ENCODE data around the gene PWP1. TPM values are rescaled to one million over a fixed set of nuclear protein-coding genes. Genes with fewer than 3 reads are reported as not detected.
A peak's percentile ranks its signal among the peaks of the same experiment; 100 is the strongest.

Gene PWP1
- total RNA-seq (ENCODE audit: insufficient read depth, low replicate concordance): 59.2 TPM

DNA sequence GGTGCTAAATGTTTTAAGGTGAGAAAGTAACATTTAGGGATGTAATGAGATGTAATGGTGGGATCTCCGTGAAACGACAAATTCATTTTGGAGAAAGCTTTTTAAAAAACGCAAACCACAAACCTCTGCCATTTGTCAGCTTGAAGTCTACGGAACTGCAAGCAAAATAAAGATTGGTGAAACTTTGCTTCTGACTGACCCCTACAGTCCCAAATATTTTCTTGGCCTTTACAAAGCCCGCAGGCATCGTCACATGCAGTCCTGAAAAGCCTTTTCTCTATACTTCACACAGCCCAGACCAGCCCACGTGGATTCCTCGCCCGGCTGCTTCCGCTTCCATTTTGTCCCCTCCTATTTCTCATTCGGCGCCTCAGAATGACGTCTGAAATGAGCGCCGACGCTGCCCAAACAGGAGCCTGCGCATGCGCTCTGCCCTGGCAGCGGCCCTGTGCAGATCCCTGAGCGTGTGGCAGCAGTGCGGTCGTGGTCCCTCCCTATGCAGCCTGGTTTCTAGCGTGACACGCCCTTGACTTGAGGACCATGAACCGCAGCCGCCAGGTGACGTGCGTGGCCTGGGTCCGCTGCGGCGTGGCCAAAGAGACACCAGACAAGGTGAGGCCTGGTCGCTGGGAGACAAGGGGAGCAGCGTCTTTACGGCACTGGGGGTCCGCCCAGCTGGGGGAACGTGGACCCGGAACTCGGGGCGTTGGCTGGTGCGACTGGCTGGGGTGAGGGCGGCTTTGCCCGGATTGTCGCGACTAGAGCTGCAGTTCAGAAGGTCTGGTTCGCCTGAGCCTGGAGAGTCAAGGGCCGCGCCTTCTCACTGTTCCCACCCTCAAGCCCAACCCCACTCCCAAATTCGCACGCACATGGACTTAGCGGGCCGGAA lies at the start of gene PWP1:
PWP1 (plus strand) TSS at position 440 of the 889 bp plus-strand sequence; CDS start at position 541, 101 bp downstream.
- peak; percentile 98 for DNase-seq (ENCODE audit: low spot score)

DNA sequence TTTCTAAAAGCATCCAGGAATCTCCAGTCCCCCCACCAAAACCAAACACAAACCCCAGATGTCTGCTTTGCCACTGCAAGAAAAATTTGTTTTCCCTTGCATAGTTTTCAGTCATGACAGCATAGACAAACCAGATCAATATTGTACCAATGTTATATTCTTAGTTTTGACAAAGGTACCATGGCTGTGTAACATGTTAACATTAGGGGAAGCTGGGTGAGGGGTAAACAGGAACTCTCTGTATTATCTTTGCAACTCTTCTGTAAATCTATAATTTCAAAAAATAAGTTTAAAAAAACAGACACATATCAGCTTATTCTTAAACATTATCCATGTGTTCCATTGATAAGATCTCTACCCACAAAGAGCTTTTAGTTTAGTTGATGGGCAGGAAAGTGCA lies 44.4 kb upstream of the PWP1 start:
- DNase-seq (ENCODE audit: low spot score): no peak

DNA sequence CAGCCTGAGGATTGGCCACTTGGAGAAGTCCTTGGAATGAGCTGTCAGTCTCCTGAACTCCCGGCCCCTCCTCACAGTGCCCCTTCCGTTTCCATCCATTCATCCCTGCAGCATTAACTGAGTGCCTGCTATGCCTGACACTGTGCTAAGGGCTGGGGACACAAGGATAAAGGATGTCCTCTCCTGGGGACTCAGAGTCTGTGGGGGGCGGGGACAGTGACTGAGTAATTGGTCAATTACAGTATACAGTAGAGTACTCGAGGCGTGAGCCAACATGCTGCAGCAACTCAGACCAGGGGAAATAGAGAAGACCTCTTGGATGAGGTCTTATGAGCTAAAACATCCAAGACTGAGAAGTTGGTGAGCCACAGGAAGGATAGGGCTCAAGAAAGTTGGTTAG lies 43.4 kb upstream of the PWP1 start:
- DNase-seq (ENCODE audit: low spot score): no peak

DNA sequence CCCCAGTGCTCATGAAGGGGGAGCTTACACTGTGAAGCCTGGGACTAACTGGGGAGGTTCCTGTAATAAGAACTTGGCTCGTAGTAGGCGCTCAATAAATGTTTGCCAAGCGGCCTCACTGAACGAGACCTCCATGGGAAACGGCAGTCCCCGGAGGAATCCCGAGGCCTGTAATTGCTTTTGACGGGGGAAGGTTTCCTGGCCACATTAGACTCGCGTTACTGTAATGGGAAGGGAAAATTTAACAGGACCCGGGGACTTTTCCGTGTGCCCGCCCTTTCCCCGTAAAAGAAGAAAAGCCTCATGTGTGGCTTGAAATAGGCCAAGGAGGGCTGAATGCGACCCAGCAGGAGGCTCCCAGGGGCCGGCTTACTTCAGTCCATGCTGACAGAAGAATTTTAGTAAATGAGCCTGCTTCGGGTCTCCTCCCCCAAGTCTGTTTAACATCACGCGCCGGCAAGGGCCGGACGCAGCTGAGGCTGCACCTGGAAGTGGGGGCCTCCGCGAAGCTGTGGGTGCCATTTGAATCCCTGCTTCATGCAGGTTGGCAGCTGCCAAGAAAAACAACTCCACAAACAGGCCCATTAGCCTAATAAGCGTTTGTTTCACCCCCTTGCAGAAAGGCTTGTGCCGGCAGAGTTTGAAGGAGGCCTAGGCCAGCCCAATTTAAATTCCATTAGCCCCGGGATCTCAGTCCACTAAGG lies 39.8 kb upstream of the PWP1 start:
- DNase-seq (ENCODE audit: low spot score): peak; percentile 54

DNA sequence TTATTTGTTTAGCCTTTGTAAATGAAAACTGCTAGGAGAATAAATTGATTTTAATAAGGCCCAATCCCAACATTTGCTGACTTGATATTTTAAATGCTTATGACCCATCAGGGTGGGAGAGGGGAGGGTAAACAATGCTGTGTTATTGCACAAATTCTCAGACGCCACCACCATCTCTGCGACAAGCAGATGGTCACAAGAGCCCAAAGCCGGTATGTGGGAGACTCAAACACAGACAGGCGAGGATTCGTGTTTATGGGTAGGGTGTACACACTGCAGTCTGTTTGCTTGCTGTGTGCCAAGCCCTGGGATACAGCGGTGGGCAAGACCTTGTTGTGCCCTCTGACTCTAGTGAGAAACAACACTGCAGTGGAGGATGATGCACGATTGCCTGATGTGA lies 39.2 kb upstream of the PWP1 start:
- no peak for DNase-seq (ENCODE audit: low spot score)

DNA sequence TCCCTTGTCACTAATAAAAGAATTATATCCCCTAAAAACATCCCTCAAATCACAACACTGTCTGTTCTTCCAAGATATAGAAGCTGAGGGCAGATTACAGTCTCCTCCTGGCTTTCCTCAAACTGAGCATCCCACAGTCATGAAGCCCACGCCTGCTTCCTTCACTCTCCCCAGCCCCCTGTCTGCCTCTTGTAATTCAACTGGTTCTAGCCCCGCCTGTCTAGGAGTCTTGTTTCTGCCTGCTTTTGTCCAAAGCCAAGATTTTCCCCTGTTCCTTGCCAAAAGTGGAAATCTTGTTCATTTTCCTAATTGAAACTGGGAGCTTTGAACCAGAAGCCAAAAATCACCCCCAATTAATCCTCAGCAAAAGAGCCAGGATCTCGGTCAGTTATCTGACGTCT lies 35.9 kb upstream of the PWP1 start:
- DNase-seq (ENCODE audit: low spot score): peak; percentile 96

DNA sequence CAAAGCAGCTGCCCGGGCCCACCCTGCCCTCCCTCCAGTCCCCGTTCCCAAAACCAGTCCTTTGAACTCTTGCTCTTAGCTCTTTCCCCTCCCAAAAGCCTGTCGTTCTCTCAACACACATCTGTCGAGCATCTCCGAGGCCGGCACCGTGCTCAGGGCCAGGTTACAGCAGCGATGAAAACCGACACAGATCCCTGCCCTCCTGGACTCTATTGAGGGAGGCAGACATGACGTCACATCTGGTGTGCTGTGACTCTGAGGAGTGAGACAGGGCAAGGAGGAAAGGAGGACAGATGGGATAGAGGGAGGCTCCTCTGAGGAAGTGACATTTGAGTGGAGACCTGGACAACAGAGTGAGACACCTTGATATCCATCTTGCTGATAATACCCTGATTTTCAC lies 34.6 kb upstream of the PWP1 start:
- DNase-seq (ENCODE audit: low spot score): no peak

DNA sequence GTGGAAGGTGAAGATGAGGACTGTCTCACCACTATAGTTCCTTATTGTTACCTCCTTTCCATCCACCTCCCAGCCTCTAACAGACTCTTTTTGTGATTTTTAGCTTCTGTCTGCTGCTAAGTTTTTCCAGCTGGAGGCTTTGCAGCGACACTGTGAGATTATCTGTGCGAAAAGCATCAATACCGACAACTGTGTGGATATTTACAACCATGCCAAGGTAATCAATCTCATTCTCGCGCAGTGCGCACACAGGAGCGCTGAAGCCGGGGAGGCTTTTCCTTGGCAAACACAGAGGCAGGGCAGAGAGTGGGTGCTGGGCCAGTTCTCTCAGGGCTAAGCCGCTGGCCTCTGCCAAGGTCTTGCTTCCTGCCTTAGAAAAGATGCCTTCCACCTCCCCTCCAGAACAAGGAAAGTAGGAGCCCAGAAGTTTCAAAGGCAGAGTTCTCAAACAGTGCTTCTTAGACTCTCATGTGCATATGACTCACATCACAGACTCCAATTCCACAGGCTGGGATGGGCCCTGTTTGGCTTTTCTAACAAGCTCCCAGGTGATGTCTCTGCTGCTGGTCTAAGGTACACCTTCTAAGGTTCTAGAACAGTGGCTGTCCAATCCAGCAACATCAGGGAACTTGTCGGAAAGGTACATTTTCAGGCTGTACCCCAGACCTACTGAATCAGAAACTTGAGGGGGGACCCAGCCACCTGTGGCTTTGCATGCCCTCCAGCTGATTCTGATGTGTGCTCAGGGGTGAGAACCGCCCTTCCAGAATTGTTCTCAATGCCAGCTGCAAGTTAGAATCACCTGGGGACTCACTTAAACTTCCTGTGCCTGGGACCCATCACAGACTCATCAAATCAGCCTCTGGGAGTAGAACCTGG lies 33.8 kb upstream of the PWP1 start:
- DNase-seq (ENCODE audit: low spot score): peak; percentile 26

DNA sequence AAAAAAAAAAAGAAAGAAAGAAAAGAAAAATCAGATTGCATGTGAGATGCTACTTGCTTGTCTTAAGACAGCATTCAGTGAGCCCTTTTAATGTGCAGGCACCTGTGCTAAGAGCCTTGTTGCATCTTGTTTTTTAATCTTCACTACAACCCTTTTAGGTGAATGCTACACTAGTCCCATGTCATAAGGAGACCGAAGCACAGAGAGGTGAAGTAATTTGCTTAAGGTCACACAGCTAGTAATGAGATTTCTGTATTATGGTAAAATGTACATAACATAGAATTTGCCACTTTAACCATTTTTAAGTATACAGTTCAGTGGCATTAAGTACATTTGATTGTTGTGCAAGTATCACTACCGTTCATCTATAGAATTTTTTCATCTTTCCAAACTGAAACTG lies 32.1 kb upstream of the PWP1 start:
- no peak for DNase-seq (ENCODE audit: low spot score)

DNA sequence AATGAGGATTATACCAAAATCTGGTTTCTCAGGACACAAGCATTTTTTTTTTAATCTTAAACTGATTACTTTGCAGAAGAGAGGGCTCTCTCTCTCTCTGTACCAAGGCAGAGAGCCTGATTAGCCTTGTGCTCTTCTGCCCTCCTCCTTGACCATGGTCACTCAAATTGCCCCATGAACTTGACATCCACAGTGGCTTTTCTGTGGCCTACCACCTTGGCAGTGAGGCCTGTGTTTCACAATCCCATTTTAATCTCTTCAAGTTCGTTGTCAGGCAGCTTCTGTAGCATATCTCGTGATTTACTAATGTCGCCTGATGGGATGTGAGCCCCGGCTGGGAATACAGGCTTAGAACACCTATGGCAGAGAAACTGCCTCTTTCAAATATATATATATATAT lies 30.7 kb upstream of the PWP1 start:
- no peak for DNase-seq (ENCODE audit: low spot score)

DNA sequence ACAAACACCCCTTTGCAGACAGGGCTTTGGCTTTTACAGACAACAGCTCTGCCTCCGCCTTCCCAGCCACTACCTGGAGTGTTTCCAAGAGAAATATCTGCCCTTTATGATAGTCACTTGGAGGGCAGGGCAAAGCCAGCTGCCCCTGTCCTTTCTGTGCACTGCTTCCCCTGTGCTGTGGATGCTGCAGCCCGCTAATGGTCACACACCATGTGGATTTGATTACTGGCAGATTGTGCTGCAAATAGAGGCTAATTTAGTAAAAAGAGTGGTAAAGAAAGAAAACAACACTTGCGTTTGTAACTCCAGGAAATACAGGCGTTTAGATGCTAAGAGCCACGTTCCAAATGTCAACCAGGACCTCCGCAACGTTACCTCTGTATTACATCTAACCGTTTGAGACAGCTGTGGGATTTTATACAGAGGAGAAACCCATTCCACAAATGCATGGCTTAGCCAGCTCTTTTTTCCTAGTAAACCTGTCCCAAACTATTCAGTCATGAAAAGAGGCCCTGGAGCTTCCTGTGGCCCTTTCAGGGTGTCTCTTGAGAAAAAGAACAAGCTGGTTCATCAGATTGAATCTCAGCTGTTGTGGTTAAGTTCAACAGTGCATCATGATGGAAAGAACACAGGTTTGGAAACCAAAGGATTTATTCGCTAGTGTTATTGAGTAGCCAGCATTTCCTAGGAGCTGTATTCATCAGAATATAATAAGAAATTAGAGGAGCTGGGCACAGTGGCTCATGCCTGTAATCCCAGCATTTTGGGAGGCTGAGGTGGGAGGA lies 30.1 kb upstream of the PWP1 start:
- no peak for DNase-seq (ENCODE audit: low spot score)

DNA sequence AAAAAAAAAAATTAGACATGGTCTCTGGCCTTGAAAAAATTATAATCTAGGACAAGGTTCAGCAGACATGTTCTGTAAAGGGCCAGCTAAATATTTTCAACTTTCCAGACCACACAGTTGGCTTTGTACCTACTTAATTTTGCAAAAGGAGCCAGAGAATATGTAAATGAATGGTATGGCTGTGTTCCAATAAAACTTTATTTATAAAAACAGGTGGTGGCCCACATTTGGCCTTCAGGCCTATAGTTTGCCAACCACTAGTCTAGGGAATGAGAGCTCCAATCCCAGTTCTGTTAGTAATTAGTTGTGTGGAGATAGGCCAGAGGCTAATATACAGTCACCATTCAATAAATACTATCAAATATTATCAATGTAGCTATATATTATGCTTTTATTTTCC lies 29.3 kb upstream of the PWP1 start:
- no peak for DNase-seq (ENCODE audit: low spot score)

DNA sequence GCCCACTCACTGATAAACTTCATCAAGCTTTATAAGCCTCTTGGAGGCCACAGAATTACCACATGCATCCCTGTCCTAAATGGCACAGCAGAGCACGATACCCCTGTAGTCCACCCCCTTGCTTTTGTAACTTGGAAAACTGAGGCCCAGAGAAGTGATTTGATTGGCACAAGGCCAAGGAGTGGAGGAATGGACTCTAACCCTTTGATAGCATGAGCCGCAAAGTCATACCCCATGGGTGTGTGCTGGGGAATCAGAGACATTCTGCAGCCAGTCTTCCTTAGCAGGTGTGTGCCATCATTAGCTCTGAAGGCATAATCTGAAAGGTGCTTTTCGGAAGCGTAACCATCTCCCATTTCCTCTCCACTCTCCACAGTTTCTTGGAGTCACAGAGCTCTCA lies 28.5 kb upstream of the PWP1 start:
- no peak for DNase-seq (ENCODE audit: low spot score)

DNA sequence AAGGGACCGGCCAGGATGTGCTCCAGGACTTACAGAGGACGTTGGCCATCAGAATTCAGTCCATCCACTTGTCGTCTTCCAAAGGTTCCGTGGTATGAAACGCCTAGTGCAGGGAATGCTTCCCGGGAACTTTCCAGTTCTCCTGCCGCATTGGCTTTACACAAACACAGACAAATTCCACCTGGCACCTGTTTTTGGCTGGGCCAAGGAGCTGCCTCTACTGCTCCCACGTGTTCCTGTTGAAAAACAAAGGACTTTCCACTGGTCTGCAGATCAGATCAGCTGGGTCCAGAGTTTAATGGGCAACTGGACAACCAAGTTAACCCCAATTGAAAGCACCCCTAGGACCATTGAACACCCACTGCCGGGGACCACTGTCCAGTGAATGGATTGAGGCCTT lies 28.0 kb upstream of the PWP1 start:
- DNase-seq (ENCODE audit: low spot score): no peak

DNA sequence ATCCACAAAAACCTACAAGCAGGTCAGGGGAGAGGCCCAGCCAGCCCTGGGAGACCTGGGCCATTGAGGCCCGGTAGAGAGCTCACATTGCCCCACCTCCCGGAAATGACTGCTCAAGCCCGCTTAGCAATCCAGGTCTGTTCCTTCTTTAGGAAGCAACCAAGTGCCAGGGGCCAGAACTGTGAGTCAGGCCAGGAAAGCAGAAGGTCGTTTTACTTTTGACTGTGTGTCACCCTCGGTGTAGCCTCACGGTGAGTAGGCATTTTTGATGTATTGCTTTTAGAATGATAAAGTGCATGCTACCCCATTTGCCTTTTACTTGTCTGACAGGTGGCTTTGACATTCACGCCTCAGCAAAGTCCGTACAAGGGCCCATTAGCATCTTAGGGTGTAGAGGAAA lies 25.4 kb upstream of the PWP1 start:
- DNase-seq (ENCODE audit: low spot score): no peak

DNA sequence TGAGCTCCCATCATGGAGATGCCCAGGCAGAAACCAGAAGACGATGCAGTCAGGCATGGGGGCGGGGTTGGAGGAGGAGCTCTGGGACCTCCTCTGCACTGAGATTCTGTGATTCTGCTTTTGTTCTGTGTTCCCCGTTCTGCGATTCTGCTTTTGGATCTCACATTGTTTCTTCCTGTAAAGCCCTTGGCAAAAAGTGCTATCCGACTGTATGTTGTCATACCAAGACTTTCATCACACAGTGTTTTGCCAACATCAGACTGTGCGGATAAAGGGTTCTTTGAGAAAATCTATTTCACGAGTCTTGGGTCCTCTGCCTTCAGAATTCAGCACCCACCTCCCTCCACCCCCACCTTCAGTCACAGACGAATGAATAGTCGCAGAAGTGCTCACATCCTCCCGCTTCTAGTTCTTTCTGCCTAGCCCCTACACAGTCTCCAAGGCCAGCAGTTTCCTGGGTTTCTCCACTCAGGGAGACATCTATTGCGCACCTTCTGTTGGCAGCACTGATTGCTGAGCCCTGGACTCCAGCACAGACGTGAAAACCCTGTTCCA lies 24.7 kb upstream of the PWP1 start:
- DNase-seq (ENCODE audit: low spot score): no peak

DNA sequence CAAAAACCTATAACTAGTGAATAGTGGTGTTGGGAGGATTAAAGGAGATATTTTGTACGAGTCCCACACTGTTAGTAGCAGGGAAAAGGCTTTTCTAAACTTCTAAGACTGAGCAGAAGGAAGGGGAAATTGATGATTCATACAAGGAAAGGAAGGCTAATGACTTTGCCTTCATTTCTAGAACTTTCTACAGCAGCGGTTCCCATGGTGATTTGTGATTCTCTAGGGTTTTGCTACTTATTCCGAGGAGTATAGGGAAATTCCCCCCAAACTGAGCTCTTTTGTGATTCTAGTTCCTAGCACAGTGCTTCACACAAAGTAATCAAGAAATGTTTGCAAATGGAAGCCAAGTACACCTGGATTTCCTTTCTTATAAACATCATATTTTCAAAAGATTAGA lies 23.8 kb upstream of the PWP1 start:
- no peak for DNase-seq (ENCODE audit: low spot score)

DNA sequence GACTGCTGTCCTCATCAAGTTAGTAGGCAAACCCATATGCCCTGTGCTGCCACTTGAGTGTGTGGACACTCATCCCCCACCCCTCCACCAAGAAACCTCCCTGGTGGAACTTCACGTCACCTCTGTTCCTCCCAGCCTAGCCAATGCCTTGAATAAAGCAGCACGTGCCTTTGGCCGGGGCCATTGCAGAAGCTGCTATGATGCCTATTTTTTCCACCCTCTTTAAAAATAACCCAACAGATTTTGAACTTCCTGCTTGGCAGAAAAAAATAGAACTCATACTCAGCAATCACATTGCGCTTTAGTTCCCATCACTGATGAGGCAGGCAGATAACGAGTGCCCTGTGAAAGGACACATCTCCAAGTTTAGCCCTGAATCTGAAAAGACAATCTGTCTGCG lies 23.1 kb upstream of the PWP1 start:
- no peak for DNase-seq (ENCODE audit: low spot score)

DNA sequence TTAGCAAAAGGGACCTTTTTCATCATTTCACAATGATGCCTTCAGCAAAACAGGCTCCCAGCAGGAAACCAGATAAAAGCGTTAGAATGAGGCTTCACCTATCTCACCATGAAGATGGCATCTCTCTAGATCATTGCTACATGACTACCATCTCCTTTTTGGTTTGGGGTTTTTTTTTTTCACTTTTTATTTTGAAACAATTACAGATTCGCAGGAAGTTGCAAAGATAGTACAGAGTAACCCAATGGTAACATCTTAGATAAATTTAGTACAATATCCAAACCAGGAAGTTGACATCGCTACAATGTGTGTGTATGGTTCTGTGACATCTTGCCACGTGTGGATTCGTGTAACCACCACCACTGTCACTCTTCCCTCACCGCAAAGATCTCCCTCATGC lies 22.3 kb upstream of the PWP1 start:
- DNase-seq (ENCODE audit: low spot score): no peak

DNA sequence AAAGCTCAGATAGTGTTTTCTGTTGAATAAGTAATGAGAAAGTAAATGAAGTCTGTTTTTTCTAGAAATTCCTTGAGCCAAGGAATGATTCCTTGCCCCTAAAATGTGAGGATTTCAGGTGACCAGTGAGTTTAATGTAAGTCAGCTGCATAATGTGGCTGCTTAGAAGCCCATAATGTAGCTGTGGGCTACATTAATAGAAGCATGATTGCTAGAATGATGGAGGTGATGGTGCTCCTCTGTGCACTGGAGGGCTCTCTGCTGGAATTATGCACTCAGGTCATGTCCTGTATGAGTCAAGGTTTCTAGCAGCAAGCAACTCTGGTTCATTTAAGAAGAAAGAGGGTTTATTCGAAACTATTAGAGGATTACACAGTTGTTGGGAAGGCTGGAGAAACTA lies 19.6 kb upstream of the PWP1 start:
- DNase-seq (ENCODE audit: low spot score): no peak

DNA sequence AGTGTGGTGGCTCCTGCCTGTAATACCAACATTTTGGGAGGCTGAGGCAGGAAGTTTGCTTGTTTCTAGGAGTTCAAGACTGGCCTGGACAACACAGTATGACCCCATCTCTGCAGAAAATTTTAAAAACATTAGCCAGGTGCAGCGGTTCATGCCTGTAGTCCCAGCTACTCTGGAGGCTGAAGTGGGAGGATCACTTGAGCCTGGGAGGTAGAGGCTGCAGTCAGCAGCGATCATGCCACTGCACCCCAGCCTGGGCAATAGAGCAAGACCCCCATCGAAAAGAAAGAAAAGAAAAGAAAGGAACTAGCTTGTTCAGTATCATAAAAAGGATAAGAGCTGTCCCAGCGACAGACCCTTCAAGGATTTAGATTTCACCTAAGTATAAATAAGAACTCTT lies 18.1 kb upstream of the PWP1 start:
- no peak for DNase-seq (ENCODE audit: low spot score)

All from umbilical cord (tissue), 2 donors.